Neuron (in vitro differentiated cells): ENCODE measurements around the gene PAFAH1B2.
"Not testable (repeated sequence)": the region's sequence is repeated elsewhere in the genome, so short reads cannot be mapped to it uniquely, and the experiment has no call there.

Experiments
- H2AFZ ChIP-seq: one replicate; pipeline ENCODE4 v1.6.1; 2013; ENCODE audit warnings: low read depth, mild to moderate bottlenecking, inconsistent platforms, low read length, moderate library complexity
- H3K27me3 ChIP-seq: one replicate; pipeline ENCODE4 v1.6.1; 2013; ENCODE audit warnings: low read length; ENCODE audit not compliant: insufficient read depth
- H3K36me3 ChIP-seq: one replicate; pipeline ENCODE4 v1.6.1; 2013; ENCODE audit warnings: low read length; ENCODE audit not compliant: insufficient read depth
- H3K4me1 ChIP-seq: one replicate; pipeline ENCODE4 v1.6.1; 2013; ENCODE audit warnings: low read length; ENCODE audit not compliant: insufficient read depth
- H3K4me3 ChIP-seq: 2 replicates; pipeline ENCODE4 v1.5.1; 2013; ENCODE audit warnings: mild to moderate bottlenecking, low read length, moderate library complexity
- H3K9me3 ChIP-seq: one replicate; pipeline ENCODE4 v1.6.1; 2013; ENCODE audit warnings: low read length

The PAFAH1B2 gene

DNA sequence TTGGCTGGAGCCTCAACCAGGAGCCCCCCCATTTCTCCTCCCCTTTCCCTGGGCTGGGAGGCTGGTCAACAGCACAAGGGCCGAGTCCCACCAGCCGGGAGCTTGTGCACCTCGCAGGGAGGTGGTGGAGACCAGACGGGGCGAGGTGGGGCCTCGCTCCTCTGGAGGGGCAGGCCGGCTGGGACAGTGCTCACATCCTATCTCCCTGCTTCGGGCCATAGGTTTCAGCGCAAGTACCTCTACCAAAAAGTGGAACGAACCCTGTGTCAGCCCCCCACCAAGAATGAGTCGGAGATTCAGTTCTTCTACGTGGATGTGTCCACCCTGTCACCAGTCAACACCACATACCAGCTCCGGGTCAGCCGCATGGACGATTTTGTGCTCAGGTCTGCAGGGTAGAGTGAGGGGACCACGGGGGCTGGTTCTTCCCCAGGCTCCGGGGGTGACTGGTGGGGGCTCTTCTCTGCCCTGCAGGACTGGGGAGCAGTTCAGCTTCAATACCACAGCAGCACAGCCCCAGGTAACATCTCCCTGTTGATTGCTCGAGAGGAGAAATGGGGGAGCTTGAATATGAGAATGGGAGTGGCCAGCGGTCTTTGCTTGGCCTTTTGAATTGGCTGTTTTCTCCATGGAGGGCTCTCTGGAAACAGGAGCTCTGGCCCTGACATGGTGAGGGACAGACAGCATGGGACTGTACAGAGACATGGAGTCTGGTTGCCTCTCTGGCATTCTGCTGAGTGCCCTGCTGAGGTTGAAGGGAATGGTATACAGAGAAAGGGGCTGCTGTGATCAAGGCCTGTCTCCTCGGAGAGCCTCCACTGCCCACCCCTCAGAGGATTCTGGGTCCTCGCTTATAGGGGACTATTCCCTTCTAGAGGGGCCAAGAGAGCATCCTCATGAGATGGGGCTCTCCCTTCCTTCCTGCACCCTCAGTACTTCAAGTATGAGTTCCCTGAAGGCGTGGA, 37.8 kb downstream of the PAFAH1B2 start:
- Histone ChIP-seq H3K9me3 (no peaks in the 10 kb centered on the region), H3K4me1 (peaks cover 16% of the 10 kb centered on the region), H3K4me3 (no peak overlapping the region)

GRCh38 chr11:117182551-117182935, 38.5 kb downstream of the PAFAH1B2 start:
- Histone ChIP-seq H2AFZ (no peak overlapping the region), H3K9me3 (no peaks in the 10 kb centered on the region), H3K4me3 (no peak overlapping the region), H3K27me3 (no peaks in the 10 kb centered on the region), H3K36me3 (peaks cover 10% of the 10 kb centered on the region), H3K4me1 (peaks cover 16% of the 10 kb centered on the region)

More for the DNA sequence above, 37.8 kb downstream of the PAFAH1B2 start:
- H3K36me3 ChIP-seq = peaks cover 10% of the 10 kb centered on the region
- no peak overlapping the region for H2AFZ ChIP-seq
- no peaks in the 10 kb centered on the region for H3K27me3 ChIP-seq

DNA sequence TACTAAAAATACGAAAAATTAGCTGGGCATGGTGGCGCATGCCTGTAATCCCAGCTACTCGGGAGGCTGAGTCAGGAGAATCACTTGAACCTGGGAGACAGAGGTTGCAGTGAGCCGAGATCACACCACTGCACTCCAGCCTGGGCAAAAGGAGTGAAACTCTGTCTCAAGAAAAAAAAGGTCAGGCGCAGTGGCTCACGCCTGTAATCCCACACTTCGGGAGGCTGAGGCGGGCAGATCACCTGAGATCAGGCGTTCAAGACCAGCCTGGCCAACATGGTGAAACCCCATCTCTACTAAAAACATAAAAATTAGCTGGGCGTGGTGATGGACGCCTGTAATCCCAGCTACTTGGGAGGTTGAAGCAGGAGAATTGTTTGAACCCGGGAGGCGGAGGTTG, 39.1 kb downstream of the PAFAH1B2 start:
- not testable (repeated sequence) for H3K9me3 ChIP-seq, H3K4me3 ChIP-seq, H3K27me3 ChIP-seq, H2AFZ ChIP-seq
- Histone ChIP-seq H3K4me1 (peaks cover 13% of the 10 kb centered on the region), H3K36me3 (peaks cover 11% of the 10 kb centered on the region)

- Histone ChIP-seq H3K36me3 (peaks cover 16% of the 10 kb centered on the region), H3K9me3 (no peaks in the 10 kb centered on the region), H3K27me3 (no peaks in the 10 kb centered on the region), H3K4me1 (peaks cover 11% of the 10 kb centered on the region), H2AFZ (no peak overlapping the region), H3K4me3 (no peak overlapping the region)
Measured at GRCh38 chr11:117183724-117184349, 39.8 kb downstream of the PAFAH1B2 start.

- H2AFZ ChIP-seq = no peak overlapping the region
- no peaks in the 10 kb centered on the region for H3K9me3 ChIP-seq
- H3K27me3 ChIP-seq = no peaks in the 10 kb centered on the region
- no peak overlapping the region for H3K4me3 ChIP-seq
- H3K36me3 ChIP-seq = peaks cover 21% of the 10 kb centered on the region
- no peaks in the 10 kb centered on the region for H3K4me1 ChIP-seq
Measured at GRCh38 chr11:117185736-117186430, 41.8 kb downstream of the PAFAH1B2 start.

- no peaks in the 10 kb centered on the region for H3K27me3 ChIP-seq
Measured at GRCh38 chr11:117186431-117186761, 42.3 kb downstream of the PAFAH1B2 start.

DNA sequence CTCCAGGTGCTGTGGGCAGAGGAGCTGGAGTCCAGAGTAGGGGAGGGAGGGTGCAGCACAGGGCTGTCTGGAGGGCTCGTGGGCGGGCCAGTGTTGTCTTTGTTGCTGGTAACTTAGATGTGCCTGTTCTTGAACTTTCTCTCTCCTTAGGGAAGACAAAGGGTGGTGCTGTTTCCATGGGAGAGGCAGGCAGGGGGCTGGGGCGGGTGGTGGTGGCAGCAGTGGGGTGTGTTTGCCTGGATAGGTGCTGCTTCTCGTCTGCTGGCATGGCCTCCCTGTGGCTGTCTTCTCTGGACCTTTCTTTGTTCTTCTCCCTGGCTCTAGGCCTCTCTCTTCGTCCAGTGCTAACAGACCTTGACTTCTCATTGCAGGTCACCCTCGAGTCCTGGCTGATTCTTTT, 42.9 kb downstream of the PAFAH1B2 start:
- no peak overlapping the region for H3K4me3 ChIP-seq
- no peaks in the 10 kb centered on the region for H3K4me1 ChIP-seq
- no peaks in the 10 kb centered on the region for H3K27me3 ChIP-seq
- no peak overlapping the region for H2AFZ ChIP-seq
- H3K36me3 ChIP-seq = peaks cover 24% of the 10 kb centered on the region
- H3K9me3 ChIP-seq = no peaks in the 10 kb centered on the region

More at GRCh38 chr11:117186431-117186761, 42.3 kb downstream of the PAFAH1B2 start:
- Histone ChIP-seq H3K4me1 (no peaks in the 10 kb centered on the region), H3K4me3 (no peak overlapping the region), H2AFZ (no peak overlapping the region), H3K9me3 (no peaks in the 10 kb centered on the region), H3K36me3 (peaks cover 21% of the 10 kb centered on the region)

DNA sequence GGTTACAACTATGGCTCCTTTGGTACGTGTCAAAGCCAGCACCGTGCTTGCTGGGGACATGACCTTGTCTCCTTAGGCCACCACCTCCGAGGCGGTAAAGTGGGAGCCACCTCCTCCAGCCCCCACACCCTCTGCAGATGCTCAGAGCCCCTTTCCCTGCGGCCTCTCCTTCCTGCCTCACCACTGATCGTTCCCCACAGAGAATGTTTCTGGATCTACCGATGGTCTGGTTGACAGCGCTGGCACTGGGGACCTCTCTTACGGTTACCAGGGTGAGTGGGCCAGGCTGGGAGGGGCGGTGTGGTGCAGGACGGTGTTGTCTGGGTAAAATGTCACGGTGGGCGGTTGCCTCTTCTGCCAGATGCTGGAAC, 43.3 kb downstream of the PAFAH1B2 start:
- H3K4me3 ChIP-seq = no peak overlapping the region
- no peaks in the 10 kb centered on the region for H3K27me3 ChIP-seq
- H2AFZ ChIP-seq = no peak overlapping the region
- no peaks in the 10 kb centered on the region for H3K9me3 ChIP-seq
- peaks cover 26% of the 10 kb centered on the region for H3K36me3 ChIP-seq
- no peaks in the 10 kb centered on the region for H3K4me1 ChIP-seq

DNA sequence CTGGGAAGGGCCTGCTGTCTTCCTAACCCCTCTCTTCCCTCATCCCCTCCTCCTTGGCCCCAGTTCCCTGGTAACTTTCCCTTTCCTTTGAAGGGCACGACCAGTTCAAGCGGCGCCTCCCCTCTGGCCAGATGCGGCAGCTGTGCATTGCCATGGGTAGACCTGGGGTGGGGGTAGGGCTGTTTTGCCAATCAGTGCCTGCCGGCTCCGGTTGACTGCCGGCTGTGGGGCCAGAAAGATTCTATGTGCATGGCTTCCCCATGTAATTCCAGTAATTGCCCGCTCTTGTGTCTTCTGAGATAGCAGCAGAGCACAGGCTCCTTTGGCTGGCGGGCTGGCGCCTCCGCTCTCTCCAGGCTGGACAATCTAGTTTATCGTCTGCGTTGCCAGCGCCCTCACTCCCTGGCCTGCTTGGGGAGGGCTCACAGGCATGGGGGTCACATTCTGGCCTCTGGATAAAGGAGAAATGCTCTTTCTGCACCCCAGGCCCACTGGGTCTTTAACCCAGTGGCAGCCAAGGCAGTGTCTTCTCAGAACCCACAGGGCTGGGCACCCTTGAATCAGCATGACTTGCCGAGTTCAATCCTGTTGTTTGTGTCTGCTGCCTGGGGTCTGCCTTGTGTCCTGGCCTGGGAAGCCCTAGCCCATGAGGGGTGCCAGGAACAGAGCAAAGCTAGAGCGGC, 43.9 kb downstream of the PAFAH1B2 start:
- no peak overlapping the region for H2AFZ ChIP-seq
- no peaks in the 10 kb centered on the region for H3K27me3 ChIP-seq
- no peaks in the 10 kb centered on the region for H3K9me3 ChIP-seq
- peaks cover 24% of the 10 kb centered on the region for H3K36me3 ChIP-seq
- no peak overlapping the region for H3K4me3 ChIP-seq
- no peaks in the 10 kb centered on the region for H3K4me1 ChIP-seq

GRCh38 chr11:117188620-117189081, 44.6 kb downstream of the PAFAH1B2 start:
- H2AFZ ChIP-seq = no peak overlapping the region
- peaks cover 26% of the 10 kb centered on the region for H3K36me3 ChIP-seq
- no peaks in the 10 kb centered on the region for H3K4me1 ChIP-seq
- H3K9me3 ChIP-seq = no peaks in the 10 kb centered on the region
- no peak overlapping the region for H3K4me3 ChIP-seq
- H3K27me3 ChIP-seq = no peaks in the 10 kb centered on the region

DNA sequence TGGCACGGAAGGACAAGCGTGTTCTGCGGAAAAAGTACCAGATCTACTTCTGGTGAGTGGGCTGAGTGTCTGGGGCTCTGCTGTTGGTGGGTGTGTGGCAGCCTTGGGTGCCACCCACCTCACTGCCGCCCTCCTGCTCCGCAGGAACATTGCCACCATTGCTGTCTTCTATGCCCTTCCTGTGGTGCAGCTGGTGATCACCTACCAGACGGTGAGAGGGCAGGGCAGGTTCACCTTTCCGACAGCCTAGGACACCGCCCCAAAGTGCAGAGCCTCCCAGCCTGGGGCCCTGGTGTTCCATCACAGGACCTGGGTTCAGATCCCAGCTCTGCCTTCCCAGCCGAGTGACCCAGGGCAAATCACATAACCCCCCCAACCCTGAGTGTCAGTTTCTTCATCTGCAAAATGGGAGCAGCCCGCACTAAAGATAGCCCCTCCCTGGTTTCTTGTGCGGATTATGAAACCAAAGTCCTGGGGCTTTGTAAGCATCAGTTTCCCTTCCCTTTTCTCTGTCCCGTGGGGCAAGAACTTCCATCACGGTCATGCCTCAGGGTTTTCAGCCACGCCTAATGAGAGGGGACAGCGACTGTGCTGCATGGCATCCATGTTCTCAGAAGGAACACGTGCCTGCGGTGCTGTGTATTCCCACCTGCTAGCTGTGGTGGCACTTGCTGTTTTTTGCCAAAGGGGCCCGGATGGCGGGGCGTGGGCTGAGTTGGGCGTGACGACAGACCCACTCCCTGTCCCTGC, 45.3 kb downstream of the PAFAH1B2 start:
- H3K36me3 ChIP-seq = peaks cover 24% of the 10 kb centered on the region
- H3K4me3 ChIP-seq = no peak overlapping the region
- no peaks in the 10 kb centered on the region for H3K27me3 ChIP-seq
- no peak overlapping the region for H2AFZ ChIP-seq
- H3K4me1 ChIP-seq = no peaks in the 10 kb centered on the region
- H3K9me3 ChIP-seq = no peaks in the 10 kb centered on the region

- peaks cover 24% of the 10 kb centered on the region for H3K36me3 ChIP-seq
Measured at GRCh38 chr11:117189941-117190544, 46.0 kb downstream of the PAFAH1B2 start.

More at GRCh38 chr11:117189941-117190544, 46.0 kb downstream of the PAFAH1B2 start:
- no peaks in the 10 kb centered on the region for H3K27me3 ChIP-seq
- no peaks in the 10 kb centered on the region for H3K4me1 ChIP-seq
- H3K4me3 ChIP-seq = no peak overlapping the region
- H3K9me3 ChIP-seq = no peaks in the 10 kb centered on the region
- no peak overlapping the region for H2AFZ ChIP-seq
